Measurements from ENCODE around the gene ZEB1. TPM values are rescaled to one million over a fixed set of nuclear protein-coding genes. Genes with fewer than 3 reads are reported as not detected.

Gene ZEB1
- total RNA-seq, 1 donor from 2014 or later, result 24.7 TPM

GRCh38 chr10:31317652-31318381, 1.2 kb upstream of the ZEB1 start:
- peak overlapping the region; percentile 53 for H3K27ac Mint-ChIP-seq

DNA sequence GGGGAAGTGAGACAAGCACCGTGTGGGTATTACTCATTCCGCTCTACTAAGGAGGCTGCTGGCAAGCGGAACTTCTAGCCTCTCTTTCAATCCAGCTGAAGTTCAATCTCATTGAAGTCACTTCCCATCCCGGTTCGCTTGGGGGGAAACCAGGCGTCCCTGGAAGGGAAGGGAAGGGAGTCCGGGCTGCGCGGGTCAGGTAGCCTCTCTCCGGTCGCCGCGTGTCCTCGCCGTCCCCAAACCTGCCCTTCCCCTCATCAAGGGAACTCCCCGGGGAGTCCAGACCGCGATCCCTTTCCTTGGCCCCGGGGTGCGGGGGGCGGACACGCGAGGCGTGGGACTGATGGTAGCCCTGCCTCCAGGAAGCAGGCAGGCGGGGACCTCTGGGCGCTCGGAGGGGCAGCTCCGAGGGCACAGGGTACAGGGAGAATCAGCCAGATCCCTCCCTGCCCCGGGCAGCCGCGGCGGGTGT, 598 bp upstream of the ZEB1 start:
- H3K4me1 Mint-ChIP-seq, result peaks cover 21% of the 10 kb centered on the region
- TF ChIP-seq, protein P1, sequence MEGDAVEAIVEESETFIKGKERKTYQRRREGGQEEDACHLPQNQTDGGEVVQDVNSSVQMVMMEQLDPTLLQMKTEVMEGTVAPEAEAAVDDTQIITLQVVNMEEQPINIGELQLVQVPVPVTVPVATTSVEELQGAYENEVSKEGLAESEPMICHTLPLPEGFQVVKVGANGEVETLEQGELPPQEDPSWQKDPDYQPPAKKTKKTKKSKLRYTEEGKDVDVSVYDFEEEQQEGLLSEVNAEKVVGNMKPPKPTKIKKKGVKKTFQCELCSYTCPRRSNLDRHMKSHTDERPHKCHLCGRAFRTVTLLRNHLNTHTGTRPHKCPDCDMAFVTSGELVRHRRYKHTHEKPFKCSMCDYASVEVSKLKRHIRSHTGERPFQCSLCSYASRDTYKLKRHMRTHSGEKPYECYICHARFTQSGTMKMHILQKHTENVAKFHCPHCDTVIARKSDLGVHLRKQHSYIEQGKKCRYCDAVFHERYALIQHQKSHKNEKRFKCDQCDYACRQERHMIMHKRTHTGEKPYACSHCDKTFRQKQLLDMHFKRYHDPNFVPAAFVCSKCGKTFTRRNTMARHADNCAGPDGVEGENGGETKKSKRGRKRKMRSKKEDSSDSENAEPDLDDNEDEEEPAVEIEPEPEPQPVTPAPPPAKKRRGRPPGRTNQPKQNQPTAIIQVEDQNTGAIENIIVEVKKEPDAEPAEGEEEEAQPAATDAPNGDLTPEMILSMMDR (IDR thresholded peaks at IDR 0.05; ENCODE audit: unreplicated experiment), result no peak
- DNase-seq (ENCODE audit: low spot score in 2 of 2, unreplicated experiment in 2 of 2), result peak in 1 of 2 experiments; percentile 24
- H3K9me3 Mint-ChIP-seq, result no peaks in the 10 kb centered on the region
- H3K27me3 Mint-ChIP-seq (ENCODE audit: low read depth), result peaks cover 48% of the 10 kb centered on the region
- H3K27ac Mint-ChIP-seq, result peak overlapping the region; percentile 53
- H3K36me3 Mint-ChIP-seq, result no peaks in the 10 kb centered on the region
- peak overlapping the region; percentile 99 for H3K4me3 Mint-ChIP-seq

More at GRCh38 chr10:31317652-31318381, 1.2 kb upstream of the ZEB1 start:
- H3K36me3 Mint-ChIP-seq, result no peaks in the 10 kb centered on the region
- peak overlapping the region; percentile 99 for H3K4me3 Mint-ChIP-seq
- peaks cover 43% of the 10 kb centered on the region for H3K27me3 Mint-ChIP-seq (ENCODE audit: low read depth)
- peaks cover 21% of the 10 kb centered on the region for H3K4me1 Mint-ChIP-seq
- DNase-seq (ENCODE audit: low spot score in 2 of 2, unreplicated experiment in 2 of 2), result no peak
- no peaks in the 10 kb centered on the region for H3K9me3 Mint-ChIP-seq
- TF ChIP-seq, protein P1 (IDR thresholded peaks at IDR 0.05; ENCODE audit: unreplicated experiment), result no peak

DNA sequence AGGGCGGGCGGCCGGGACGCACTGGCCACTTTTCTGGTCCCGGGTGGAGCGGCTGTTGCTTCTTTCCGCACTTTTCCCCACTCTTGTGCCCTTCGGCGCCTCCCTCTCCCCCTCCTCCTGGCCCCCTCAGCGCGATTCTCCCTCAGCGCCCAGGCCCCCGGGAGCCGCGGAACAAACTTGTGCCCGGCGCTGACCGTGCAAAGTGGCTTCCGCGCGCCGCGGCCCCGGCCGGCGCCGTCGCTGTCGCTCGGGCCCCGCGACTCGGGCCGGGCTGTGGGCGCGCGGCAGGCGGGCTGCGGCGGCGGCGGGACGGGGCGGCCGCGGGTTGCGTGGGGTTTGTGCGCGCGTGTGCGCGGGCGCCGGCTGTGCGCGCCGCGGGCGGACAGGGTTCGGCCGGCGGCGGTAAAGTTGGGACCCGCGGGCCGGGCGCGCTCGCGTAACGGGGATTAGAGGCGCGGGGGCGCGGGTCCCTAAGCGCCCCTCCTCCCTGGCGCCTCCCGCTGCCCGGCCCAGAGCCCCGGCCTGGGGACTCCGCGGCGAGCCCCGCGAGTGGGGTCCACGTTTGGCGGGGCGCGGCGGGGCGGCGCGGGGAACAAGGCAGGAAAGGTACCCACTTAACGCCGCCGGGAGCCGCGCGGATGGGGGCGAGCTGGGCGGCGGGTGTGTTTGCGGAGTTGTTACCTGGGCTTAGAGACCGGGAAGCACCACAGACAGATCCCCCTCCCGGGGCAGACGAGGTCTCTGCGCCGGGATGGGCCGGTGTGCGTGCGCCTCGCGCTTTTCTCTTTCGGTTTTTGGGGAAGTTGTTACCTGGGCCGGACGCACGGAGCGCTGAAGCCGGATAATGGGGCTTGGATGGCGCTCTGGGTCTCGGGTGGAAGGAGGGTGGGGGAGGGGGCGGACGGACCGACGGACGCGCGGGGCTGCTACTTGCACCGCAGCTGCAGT, 860 bp downstream of the ZEB1 start:
- Mint-ChIP-seq H3K9me3 (no peaks in the 10 kb centered on the region), H3K27me3 (ENCODE audit: low read depth) (peaks cover 59% of the 10 kb centered on the region), H3K4me1 (peaks cover 21% of the 10 kb centered on the region), H3K27ac (peak overlapping the region; percentile 79), H3K4me3 (peak overlapping the region; percentile 99), H3K36me3 (no peaks in the 10 kb centered on the region)
- TF ChIP-seq, protein P1 (IDR thresholded peaks at IDR 0.05; ENCODE audit: unreplicated experiment), result peak; percentile 2
- DNase-seq (ENCODE audit: low spot score in 2 of 2, unreplicated experiment in 2 of 2), result peak; percentile 18 to 47

GRCh38 chr10:31320550-31321211, 1.7 kb downstream of the ZEB1 start:
- no peaks in the 10 kb centered on the region for H3K9me3 Mint-ChIP-seq

More at GRCh38 chr10:31320550-31321211, 1.7 kb downstream of the ZEB1 start:
- H3K4me1 Mint-ChIP-seq, result peaks cover 22% of the 10 kb centered on the region
- peak in 1 of 2 experiments; percentile 41 for DNase-seq (ENCODE audit: low spot score in 2 of 2, unreplicated experiment in 2 of 2)
- peaks cover 59% of the 10 kb centered on the region for H3K27me3 Mint-ChIP-seq (ENCODE audit: low read depth)
- no peaks in the 10 kb centered on the region for H3K36me3 Mint-ChIP-seq
- peak overlapping the region; percentile 79 for H3K4me3 Mint-ChIP-seq
- peak overlapping the region; percentile 79 for H3K27ac Mint-ChIP-seq
- TF ChIP-seq, protein P1 (IDR thresholded peaks at IDR 0.05; ENCODE audit: unreplicated experiment), result no peak
